ENCODE data around the gene GRIP1.

Gene GRIP1

GRCh38 chr12:66647034-66647691 is 31.7 kb downstream of the GRIP1 start:
- peak; percentile 94 for DNase-seq (ENCODE audit: low read depth)

- no peak for DNase-seq (ENCODE audit: low read depth)
Measured at GRCh38 chr12:66644151-66644550, 34.7 kb downstream of the GRIP1 start.

- DNase-seq (ENCODE audit: low read depth) = no peak
Measured at GRCh38 chr12:66640691-66641460, 38.0 kb downstream of the GRIP1 start.

GRCh38 chr12:66638666-66639065 is 40.2 kb downstream of the GRIP1 start:
- no peak for DNase-seq (ENCODE audit: low read depth)

- no peak for DNase-seq (ENCODE audit: low read depth)
Measured at GRCh38 chr12:66637699-66638301, 41.1 kb downstream of the GRIP1 start.

GRCh38 chr12:66636771-66637170 is 42.1 kb downstream of the GRIP1 start:
- no peak for DNase-seq (ENCODE audit: low read depth)

- DNase-seq (ENCODE audit: low read depth) = peak; percentile 14
Measured at GRCh38 chr12:66633676-66634075, 45.2 kb downstream of the GRIP1 start.

- no peak for DNase-seq (ENCODE audit: low read depth)
Measured at GRCh38 chr12:66629138-66629870, 49.6 kb downstream of the GRIP1 start.

GRCh38 chr12:66627988-66628317 is 50.9 kb downstream of the GRIP1 start:
- no peak for DNase-seq (ENCODE audit: low read depth)

GRCh38 chr12:66627270-66627987 is 51.4 kb downstream of the GRIP1 start:
- DNase-seq (ENCODE audit: low read depth) = no peak

- no peak for DNase-seq (ENCODE audit: low read depth)
Measured at GRCh38 chr12:66624806-66625205, 54.1 kb downstream of the GRIP1 start.

GRCh38 chr12:66623455-66623854 is 55.4 kb downstream of the GRIP1 start:
- DNase-seq (ENCODE audit: low read depth) = no peak

GRCh38 chr12:66620688-66621087 is 58.2 kb downstream of the GRIP1 start:
- DNase-seq (ENCODE audit: low read depth) = no peak

GRCh38 chr12:66620026-66620425 is 58.9 kb downstream of the GRIP1 start:
- no peak for DNase-seq (ENCODE audit: low read depth)

GRCh38 chr12:66617991-66618390 is 60.9 kb downstream of the GRIP1 start:
- no peak for DNase-seq (ENCODE audit: low read depth)

- no peak for DNase-seq (ENCODE audit: low read depth)
Measured at GRCh38 chr12:66612090-66612775, 66.6 kb downstream of the GRIP1 start.

GRCh38 chr12:66607147-66607546 is 71.7 kb downstream of the GRIP1 start:
- no peak for DNase-seq (ENCODE audit: low read depth)

- DNase-seq (ENCODE audit: low read depth) = no peak
Measured at GRCh38 chr12:66605293-66605692, 73.6 kb downstream of the GRIP1 start.

- no peak for DNase-seq (ENCODE audit: low read depth)
Measured at GRCh38 chr12:66603981-66604479, 74.8 kb downstream of the GRIP1 start.

GRCh38 chr12:66603461-66603860 is 75.4 kb downstream of the GRIP1 start:
- no peak for DNase-seq (ENCODE audit: low read depth)

- DNase-seq (ENCODE audit: low read depth) = no peak
Measured at GRCh38 chr12:66602483-66603143, 76.3 kb downstream of the GRIP1 start.

Data from HS-5 (cell line).